ENCODE data around the gene GARS1.

Gene GARS1

GRCh38 chr7:30589111-30589510 is 5.6 kb upstream of the GARS1 start:
- no peak for DNase-seq (ENCODE audit: low read depth in 1 of 2, low spot score in 1 of 2)
- TF ChIP-seq POLR2AphosphoS5 (IDR thresholded peaks at IDR 0.05; ENCODE audit: low read depth), result no peak
- no peak for TF ChIP-seq REST (IDR thresholded peaks at IDR 0.05; ENCODE audit: insufficient replicate concordance, low read depth)
- no peak for TF ChIP-seq CTCF (IDR thresholded peaks at IDR 0.05; ENCODE audit: insufficient read depth, low read length)
- TF ChIP-seq SPI1 (IDR thresholded peaks at IDR 0.05; ENCODE audit: borderline replicate concordance, low read depth), result no peak
- no peak for TF ChIP-seq GABPA (IDR thresholded peaks at IDR 0.05; ENCODE audit: low read depth)
- no peak overlapping the region for H3K4me3 ChIP-seq (replicated peaks; ENCODE audit: insufficient read depth, low read length)
- no peak overlapping the region for H3K27ac ChIP-seq (replicated peaks)
- H3K27me3 ChIP-seq (ENCODE audit: insufficient read depth, poor library complexity, severe bottlenecking), result no peaks in the 10 kb centered on the region

DNA sequence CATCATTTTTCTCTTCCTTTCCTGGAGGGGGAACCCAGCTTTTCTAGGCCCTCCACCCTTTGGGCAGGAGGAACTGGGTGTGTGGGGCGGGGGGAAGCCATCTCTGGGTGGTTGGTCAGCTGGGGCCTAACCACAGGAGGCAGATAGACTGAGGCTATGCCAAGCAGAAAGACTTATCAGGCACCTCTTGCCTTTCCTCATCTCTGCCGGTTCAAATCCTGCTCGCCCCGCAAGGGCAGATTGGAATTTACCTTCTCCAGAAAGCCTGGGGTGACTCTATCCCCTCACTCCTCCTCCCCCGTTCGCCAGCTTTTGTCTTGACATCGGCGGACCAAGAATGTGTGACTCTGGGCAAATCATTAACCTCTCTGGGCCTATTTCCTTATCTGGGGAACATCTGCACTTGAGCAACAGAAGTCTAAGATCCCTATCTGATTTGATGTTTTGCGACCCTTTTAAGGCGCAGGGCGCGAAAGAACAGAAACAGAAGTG is 584 bp upstream of the GARS1 start:
- no peaks in the 10 kb centered on the region for H3K27me3 ChIP-seq (ENCODE audit: insufficient read depth, poor library complexity, severe bottlenecking)
- TF ChIP-seq REST (IDR thresholded peaks at IDR 0.05; ENCODE audit: insufficient replicate concordance, low read depth) (no peak), GABPA (IDR thresholded peaks at IDR 0.05; ENCODE audit: low read depth) (no peak), POLR2AphosphoS5 (IDR thresholded peaks at IDR 0.05; ENCODE audit: low read depth) (peak; percentile 7; the same call in 1 of the 2 replicates), SPI1 (IDR thresholded peaks at IDR 0.05; ENCODE audit: borderline replicate concordance, low read depth) (peak; percentile 33; the same call in 1 of the 2 replicates)
- DNase-seq (ENCODE audit: low read depth in 1 of 2, low spot score in 1 of 2), result peak; percentile 55 to 76
- H3K27ac ChIP-seq (replicated peaks), result peak overlapping the region; percentile 94
- H3K4me3 ChIP-seq (replicated peaks; ENCODE audit: insufficient read depth, low read length), result peak overlapping the region; percentile 63

- DNase-seq (ENCODE audit: low read depth in 1 of 2, low spot score in 1 of 2), result no peak
These were observed 847 bp downstream of the GARS1 start for GRCh38 chr7:30595436-30596013.

More at GRCh38 chr7:30595436-30596013, 847 bp downstream of the GARS1 start:
- H3K4me3 ChIP-seq (replicated peaks; ENCODE audit: insufficient read depth, low read length), result peak overlapping the region; percentile 63
- peak overlapping the region; percentile 94 for H3K27ac ChIP-seq (replicated peaks)
- no peaks in the 10 kb centered on the region for H3K27me3 ChIP-seq (ENCODE audit: insufficient read depth, poor library complexity, severe bottlenecking)
- TF ChIP-seq CTCF (IDR thresholded peaks at IDR 0.05; ENCODE audit: insufficient read depth, low read length) (no peak), POLR2AphosphoS5 (IDR thresholded peaks at IDR 0.05; ENCODE audit: low read depth) (no peak), GABPA (IDR thresholded peaks at IDR 0.05; ENCODE audit: low read depth) (no peak), REST (IDR thresholded peaks at IDR 0.05; ENCODE audit: insufficient replicate concordance, low read depth) (no peak), SPI1 (IDR thresholded peaks at IDR 0.05; ENCODE audit: borderline replicate concordance, low read depth) (no peak)

Measured in HL-60 (cell line).